HG03558 (cell line): ENCODE results near the gene SLC22A3.
A peak's percentile ranks its signal among the peaks of the same experiment; 100 is the strongest.

Experiments used
- ATAC-seq: cut with Tn5 transposase; IDR thresholded peaks from one replicate; pipeline ENCODE4 v1.9.1; 2021; ENCODE audit warnings: moderate number of reproducible peaks; ENCODE audit not compliant: unreplicated experiment; ENCODE audit errors: extremely low read depth

The SLC22A3 gene

DNA sequence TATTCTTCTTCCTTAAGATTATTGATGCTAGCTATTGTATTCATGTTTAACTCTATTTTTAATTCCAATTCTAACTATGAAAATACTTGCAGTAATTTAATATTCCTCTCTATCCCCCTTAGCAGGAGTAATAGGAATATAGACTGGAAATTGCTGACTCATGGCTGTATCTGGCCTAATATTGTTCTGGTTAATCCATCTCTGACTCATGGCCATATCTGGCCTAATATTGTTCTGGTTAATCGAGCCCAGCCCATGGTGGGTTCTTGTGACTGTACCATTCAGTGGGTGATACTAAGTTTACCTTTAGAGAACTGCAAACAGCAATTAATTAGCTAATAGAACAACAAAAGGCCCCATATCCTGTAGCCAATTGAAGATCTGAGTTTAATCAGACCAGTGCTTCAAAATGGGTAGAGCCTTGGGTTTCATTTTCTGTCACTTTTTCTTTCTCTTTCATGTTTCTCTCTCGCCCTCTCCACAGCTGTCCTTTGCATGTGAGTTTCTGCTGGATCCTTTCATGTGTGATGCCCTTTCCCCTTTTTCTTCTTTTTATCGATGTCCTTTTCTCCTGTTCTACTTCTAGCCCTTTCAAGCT is 50.6 kb downstream of the SLC22A3 start:
- peak; percentile 95 for ATAC-seq

DNA sequence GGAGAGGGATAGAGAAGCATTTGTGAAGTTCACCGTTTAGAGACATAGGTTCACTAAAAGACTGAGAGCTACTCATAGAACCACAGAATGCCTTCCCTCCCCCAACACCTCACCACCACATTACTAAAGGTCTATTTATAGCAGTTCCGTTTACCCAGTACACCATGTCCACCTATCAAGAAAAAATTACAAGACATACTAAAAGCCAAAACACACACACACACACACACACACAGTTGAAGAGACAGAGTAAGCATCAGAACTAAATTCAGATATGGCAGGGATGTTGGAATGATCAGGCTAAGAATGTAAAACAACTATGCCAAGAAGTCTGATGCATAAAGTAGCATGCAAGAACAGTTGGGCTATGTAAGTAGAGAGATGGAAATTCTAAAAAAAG is 52.3 kb downstream of the SLC22A3 start:
- ATAC-seq, result no peak

DNA sequence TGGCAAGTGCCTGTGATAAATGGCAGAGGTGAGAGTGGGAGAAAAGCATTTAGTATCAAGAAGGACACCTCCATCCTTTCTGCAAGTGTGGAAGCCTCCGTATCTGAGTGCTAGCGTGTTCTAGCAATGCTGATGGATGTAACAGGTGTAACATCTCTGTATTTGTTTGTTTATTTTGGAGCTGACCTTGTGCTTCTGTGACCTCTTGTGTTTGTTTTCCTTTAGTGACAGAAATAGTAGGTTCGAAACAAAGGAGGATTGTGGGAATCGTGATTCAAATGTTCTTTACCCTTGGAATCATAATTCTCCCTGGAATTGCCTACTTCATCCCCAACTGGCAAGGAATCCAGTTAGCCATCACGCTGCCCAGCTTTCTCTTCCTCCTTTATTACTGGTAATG is 60.4 kb downstream of the SLC22A3 start:
- ATAC-seq, result no peak

DNA sequence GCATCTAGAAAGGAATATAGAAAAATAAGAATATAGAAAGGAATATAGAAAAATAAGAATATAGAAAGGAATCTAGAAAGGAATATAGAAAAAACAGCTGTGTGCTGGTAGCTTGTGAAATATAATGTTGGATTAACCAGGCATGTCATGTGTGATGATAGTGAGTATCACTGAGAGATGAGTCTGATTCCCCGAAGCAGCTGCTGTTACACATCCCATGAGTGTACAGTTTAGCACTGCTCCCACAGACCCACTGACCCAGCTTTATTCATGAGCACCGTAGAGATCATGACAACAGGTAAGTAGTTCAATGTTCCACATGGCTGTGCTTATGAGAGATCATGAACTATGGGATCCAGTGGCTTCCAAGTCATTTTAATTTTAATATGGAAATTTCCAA is 64.8 kb downstream of the SLC22A3 start:
- ATAC-seq, result no peak

DNA sequence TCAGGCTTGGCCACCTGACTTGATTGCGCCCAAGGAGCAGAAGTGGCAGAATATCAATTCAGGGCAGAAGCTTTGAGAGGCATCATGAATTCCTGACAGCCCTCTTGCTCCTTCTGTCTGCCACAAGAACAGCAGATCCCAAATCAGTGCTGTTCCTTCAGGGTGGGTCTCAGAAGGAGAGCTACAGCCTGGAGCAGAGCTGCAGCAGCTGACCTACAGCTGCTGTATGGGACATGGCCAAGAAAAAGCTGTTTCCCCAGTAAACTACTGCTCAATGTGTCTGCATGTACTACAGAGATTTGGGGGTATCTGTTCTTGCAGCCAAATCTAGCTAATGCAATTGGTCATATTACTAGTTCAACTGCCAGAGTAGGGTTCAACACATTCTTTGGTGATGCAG is 69.0 kb downstream of the SLC22A3 start:
- no peak for ATAC-seq

DNA sequence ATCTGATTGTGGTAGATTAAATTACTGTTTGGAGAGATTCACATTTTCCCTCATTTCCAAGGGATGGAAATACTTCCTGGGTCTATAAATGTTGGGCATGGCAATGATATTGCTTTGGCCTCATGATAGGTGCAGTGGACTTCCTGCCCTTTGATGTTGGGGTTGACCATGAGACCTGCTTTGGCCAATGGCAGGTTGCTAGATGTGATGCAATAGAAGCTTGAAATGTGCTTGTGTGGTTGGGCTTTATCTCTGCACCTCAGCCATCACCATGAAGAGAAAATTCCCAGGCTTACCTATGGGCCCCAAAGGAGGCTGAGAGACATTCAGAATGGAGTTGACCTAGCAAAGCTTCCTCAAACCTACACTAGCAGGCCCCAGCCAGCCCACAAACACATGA is 69.4 kb downstream of the SLC22A3 start:
- no peak for ATAC-seq

DNA sequence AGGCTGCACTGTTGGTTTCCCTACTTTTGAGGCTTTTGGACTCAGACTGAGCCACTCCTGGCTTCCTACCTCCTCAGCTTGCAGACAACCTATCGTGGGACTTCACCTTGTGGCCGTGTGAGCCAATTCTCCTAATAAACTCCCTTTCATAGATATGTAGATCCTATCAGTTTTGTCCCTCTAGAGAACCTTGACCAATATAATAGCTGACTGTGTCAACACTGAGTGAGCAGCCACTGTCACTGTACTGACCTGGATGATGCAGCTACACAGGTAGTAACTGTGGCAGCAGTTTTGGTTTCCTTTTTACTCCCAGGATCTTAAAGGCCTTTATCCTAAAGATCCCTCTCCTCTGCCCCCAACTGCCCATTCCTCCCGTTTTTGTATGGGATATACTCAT is 70.2 kb downstream of the SLC22A3 start:
- ATAC-seq, result no peak

DNA sequence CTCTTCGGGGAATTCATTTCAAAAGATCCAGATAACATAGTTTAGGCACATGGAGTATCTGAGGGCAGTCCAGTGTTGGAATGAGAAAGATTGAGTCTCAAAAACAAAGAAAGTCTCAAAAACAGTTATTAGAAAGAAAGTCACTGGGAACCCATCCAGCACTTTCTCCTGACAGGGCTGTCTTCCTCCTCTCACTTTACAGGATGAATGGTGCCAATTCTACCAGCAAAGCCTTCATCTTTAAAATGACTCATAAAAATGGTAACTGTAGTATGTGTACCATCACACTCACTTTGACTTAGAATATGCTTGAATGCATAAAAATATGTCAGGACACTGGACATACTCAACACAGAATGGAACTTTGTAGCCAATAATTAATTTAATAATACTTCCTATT is 71.3 kb downstream of the SLC22A3 start:
- ATAC-seq, result no peak

DNA sequence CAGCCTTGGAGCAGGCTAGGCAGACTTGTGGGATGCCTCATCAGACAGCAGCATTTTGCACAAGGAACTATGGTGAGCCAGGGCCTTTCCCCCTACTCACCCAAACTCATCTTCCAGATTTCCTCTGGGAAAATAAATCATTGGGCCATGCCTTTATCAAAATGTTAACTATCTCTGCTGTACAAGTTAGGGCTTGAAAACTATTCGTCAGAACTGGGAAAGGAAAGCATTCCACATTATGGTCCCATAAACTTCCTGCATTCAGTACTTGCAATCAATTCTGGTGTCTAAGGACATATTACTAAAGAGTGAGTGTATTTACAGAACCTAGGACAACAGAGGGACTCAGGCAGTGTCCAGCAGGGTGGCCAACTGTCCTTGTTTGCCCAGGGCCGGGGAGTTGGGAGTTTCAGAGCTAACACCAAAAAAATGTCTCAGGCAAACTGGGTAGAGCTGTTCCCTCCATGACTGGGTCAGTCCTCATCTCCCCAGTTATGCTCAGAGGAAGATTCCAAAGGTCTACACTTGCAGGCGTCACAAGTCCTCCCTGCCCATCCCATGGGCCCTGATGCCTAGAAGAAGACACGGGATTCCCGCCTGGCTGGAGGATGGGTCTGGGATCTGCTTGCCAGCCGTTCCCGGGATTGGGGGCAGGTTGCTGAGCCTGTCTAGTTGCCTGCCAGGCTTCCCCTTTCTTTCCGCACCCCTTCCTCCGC is 72.2 kb downstream of the SLC22A3 start:
- ATAC-seq, result no peak

DNA sequence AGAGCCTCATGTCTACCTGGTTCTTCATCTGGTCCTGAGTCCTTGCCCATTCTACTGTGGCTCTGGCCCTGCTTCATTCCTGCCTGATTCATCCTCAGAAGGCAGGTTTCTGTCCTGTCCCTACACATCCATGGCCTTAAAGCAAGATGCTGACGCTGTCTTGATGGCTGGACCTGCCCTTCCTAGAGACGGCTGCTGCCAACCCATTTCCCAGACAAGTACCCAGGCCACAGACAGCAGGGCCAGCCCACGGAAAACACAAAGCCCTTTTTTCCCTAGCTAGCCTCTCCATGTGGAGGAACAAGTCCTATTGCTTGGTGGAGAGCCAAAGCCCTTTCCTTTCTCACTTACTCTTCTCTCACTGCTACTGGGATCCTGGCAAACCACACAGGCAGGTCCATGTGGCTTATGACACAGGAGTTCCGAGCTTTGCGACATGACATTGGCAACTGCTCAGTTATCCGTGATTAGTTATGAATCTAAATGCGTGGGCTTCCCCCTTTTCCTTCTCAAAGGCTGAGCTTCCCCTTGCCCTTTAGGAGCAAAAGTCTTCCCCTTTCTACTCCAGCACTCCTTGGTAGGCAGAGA is 72.9 kb downstream of the SLC22A3 start:
- ATAC-seq, result no peak

DNA sequence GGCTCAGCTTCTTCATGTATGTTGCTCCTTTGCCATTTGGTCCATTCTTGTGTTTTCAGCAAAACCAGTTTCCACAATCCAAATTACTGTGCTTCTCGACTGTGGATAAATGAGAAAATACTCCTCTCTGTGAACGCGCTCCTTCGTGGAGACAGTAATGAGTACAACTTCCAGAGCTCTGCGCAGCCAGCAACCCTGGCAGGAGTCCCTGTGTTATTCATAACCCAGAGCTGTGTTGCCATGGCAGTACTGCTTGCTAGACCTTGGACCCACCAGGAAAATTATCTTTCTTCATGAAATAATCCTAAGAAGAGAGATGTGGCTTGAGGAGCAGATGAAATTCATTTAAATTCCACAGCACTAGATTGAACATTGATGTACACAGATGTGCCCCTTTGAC is 73.7 kb downstream of the SLC22A3 start:
- ATAC-seq, result no peak

DNA sequence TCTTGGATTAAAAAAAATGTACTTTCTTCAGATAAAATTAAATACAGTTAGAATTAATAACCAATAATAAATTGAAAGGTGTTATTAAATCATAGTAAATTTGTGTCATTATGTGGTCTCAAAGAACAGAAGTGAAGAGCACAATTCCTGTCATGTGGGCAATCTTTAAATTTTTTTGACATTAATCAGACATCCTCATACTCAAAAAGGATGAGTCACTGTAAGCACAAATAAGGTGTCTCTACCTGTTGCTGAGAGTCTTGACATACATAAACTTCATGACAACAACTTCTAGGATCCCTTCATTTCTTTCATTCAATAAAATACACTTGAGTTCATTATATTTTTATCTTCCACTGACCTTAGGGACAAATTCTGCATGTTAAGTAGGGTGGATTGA is 76.1 kb downstream of the SLC22A3 start:
- no peak for ATAC-seq

DNA sequence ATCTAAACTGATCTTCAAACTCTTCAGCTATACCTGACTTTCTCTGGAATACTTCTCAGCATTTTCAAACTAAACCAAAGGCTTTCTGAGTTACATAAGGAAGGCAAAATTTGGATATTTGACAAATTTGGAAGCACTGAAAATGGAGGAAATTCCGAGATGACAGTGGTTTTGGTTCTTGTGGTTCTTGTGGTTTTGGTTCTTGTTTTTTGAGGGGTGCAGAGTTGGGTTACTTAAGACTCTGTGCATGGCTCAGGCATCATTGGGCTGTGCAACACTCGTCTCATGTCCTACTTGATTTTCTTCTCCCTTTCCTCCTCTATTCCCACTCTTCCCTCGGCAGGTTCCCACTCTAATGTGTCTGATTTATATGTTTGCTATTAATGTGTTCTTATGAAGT is 78.0 kb downstream of the SLC22A3 start:
- no peak for ATAC-seq

DNA sequence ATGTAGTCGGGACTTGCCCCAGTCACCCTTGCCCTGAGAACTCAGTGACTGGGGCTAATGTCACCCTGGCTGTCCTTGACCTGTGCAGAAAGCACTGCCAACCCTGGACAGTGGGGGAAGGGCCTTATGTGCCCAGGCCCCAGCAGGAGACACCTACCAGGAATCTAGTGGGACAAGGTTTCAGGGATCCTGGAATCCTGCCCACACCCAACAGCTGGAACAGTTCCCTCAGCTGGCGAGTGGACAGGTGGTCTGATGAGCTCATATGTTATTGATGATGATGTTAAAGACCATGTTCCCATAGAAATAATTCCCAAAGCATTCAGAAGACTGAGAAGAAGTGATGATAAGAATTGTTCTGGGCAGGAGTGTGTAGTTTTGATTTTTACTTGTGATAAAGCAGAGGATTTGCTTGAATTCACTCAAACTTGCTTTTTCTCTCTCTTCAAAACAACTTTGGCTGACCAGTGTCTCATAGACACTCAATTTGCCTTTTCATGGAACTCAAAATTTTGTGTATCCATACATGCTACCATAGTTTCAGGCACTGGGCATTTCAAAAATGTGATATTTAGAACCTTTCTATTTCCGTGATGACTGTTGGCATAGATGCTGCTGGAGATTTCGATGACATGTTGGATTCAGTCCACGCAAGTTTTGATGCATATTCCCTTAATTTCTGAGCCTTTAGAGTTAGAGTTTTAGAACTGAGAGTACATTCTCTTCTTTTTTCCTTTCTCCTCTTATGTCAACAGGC is 79.3 kb downstream of the SLC22A3 start:
- ATAC-seq, result no peak

DNA sequence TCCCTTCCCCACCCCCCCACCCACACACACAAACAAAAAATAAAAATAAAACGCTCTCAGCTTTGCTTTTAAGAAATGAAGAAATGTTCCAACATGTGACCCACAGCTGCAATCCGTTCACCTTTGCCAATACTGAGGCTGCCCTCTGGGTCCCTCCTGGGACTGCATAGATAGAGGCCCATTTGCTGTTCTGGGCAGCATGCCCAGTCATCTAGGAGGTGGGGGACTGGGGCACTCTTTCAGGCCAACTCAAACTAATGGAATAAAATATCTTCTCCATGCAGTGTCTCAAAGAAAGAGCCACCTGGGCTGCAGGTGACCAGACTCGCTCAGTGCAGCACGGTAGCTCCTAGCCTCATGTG is 79.9 kb downstream of the SLC22A3 start:
- no peak for ATAC-seq

DNA sequence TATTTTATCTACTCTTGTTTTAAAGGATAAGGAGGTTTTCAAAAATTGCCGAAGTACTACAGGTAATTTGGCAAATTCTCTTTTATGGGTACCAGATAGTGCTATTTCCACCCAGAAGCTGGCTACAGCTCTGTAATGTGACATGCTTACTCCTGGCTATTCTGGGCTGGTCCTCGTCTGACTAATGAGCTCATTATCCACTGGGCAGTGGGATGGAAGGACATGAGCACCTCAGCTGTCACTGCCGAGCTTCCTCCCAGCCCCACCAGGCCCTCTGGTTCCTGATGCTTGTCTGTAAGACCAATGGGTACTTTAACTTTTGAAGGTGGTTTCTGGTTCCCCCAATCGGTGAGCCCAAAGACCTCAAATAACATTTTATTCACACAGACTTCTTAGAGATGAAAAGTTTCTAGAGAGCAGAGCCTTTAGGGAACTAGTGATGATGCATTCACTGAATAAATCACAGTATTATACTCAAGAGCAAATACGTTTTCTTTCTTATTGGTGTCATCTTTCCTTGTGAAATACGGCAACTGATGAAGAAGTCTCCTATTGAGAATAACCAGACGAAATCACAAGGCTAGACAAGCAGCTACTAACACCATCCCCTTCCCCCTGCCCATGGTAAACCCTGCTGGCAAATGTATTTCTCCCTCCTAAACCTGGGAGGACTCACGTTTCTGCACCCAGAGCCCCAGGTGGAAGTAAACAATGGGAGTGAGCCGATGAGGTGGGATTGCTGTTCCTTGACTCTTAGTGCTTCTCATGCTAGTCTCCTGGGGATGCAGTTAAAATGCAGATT is 80.8 kb downstream of the SLC22A3 start:
- ATAC-seq, result no peak

DNA sequence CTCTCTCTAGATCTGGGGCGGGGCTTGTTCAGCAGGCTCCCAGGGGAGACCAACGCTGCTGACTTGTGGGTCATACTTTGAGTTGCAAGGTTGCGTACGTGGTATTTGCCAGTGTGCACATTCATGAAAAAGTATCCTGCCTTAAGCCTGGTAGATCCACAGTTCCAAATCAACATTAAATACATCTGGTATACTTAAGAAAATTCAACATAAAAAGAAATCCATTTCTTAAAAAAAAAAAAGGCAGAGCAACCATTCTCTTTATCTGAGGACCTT is 81.4 kb downstream of the SLC22A3 start:
- no peak for ATAC-seq

DNA sequence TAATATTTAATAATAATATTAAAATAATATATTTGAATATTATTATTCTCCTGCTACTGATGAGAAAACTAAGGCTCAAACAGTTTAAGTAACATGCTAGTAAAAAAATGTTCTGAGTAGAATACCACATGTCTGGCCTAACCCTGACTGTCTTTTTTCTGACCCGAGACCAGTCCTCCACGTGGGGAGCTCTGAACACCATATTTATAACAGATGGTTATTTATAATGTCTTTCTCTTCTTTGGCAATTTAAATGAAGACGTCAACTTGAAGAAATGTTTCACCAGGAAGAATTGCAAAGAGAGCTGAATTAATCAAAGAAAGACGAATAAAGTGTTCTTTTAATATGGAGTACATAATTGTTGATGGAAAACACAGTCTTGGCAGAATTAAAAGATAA is 82.0 kb downstream of the SLC22A3 start:
- ATAC-seq, result no peak

DNA sequence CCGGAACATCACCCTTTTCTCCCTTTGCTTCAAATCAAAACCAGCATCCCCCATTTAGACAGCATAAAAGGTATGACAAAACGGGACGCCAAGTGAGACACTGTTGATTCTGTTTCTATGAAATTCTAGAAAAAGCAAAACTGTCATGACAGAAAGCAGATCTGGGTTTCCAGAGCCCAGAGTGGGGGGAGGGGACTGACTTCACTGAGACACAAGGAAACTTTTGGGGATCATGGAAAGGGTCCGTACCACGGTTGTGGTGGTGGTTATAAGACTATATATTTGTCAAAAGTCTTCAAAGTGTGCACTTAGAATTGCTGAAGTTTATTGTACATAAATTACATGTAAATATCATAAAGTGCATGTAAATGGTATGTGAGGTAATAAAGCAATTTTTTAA is 82.6 kb downstream of the SLC22A3 start:
- no peak for ATAC-seq

DNA sequence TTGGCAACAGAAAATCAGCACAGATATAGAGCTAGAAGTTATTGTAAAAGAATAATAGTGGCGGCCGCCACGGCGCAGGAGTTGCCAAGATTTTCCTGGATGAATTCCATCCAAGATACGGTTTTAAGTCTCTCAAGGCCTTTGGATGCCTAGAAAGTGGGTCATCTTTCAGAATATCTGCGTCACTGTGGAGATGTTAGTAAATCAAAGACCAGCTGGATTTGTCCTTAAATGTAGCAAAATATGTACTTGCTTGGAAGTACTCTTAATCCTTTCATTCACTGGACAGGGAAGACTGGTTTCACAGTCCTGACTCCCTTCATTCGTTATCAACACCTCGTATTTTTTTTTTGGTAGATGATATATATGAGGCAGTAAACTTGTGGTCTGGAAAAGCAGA is 83.0 kb downstream of the SLC22A3 start:
- no peak for ATAC-seq
